Anterior cingulate cortex (tissue), 58 donors: ENCODE results near the gene SEPTIN2.
"Not testable (repeated sequence)": the region's sequence is repeated elsewhere in the genome, so short reads cannot be mapped to it uniquely, and the experiment has no call there.

Source experiments
- DNase-seq, 58 donors: peaks; one replicate each; lab custom pipeline; 2025; lab: John Stamatoyannopoulos, UW

Gene SEPTIN2

GRCh38 chr2:241312082-241312481 lies 3.6 kb upstream of the SEPTIN2 start:
- no peak for DNase-seq

- no peak for DNase-seq
These were observed 2.1 kb upstream of the SEPTIN2 start for GRCh38 chr2:241313543-241314095.

GRCh38 chr2:241314226-241315092 lies 1.3 kb upstream of the SEPTIN2 start:
- peak in 3 of 58 donors; percentile 51 to 68 (median 51) for DNase-seq

- DNase-seq = peak; percentile 90 to 100 (median 97)
These were observed 439 bp upstream of the SEPTIN2 start, which contains the start of gene HDLBP for GRCh38 chr2:241315093-241315878. HDLBP (minus strand) TSS chr2:241315672; CDS start chr2:241266869, 48,803 bp downstream.

- DNase-seq = no peak
These were observed 1.1 kb downstream of the SEPTIN2 start for GRCh38 chr2:241316825-241317224.

- no peak for DNase-seq
These were observed 1.7 kb downstream of the SEPTIN2 start for GRCh38 chr2:241317391-241317790.

GRCh38 chr2:241318830-241319229 lies 3.1 kb downstream of the SEPTIN2 start:
- DNase-seq = not testable (repeated sequence)

- no peak for DNase-seq
These were observed 4.7 kb downstream of the SEPTIN2 start for GRCh38 chr2:241320394-241320793.

GRCh38 chr2:241321033-241321432 lies 5.3 kb downstream of the SEPTIN2 start:
- DNase-seq = no peak

GRCh38 chr2:241321886-241322285 lies 6.2 kb downstream of the SEPTIN2 start:
- no peak for DNase-seq

GRCh38 chr2:241323778-241324177 lies 8.1 kb downstream of the SEPTIN2 start:
- no peak for DNase-seq

GRCh38 chr2:241324775-241325174 lies 9.1 kb downstream of the SEPTIN2 start:
- DNase-seq = no peak

- no peak for DNase-seq
These were observed 9.5 kb downstream of the SEPTIN2 start for GRCh38 chr2:241325257-241325656.

- no peak for DNase-seq
These were observed 14.2 kb downstream of the SEPTIN2 start for GRCh38 chr2:241329669-241330615.

- DNase-seq = no peak
These were observed 14.9 kb downstream of the SEPTIN2 start for GRCh38 chr2:241330616-241330981.

GRCh38 chr2:241334813-241335212 lies 19.1 kb downstream of the SEPTIN2 start:
- DNase-seq = no peak

- DNase-seq = no peak
These were observed 24.3 kb downstream of the SEPTIN2 start for GRCh38 chr2:241339839-241340630.

GRCh38 chr2:241340631-241341163 lies 25.0 kb downstream of the SEPTIN2 start:
- no peak for DNase-seq
